MCF 10A (cell line): Measurements from ENCODE around the gene ARHGAP23. TPM values are rescaled to one million over a fixed set of nuclear protein-coding genes. Genes with fewer than 3 reads are reported as not detected.

Experiments used
- BruUV-seq: library from RNA; stranded (reverse); fragments of 400-500 nt; replicated peaks from 2 replicates; lab custom pipeline; 2021; lab: Mats Ljungman, UMichigan
- CTCF ChIA-PET: fragments of 300-600 bp; sonication (Branson Sonifier 250); formaldehyde crosslinking; extraction: SDS; loops from one replicate; lab custom pipeline; 2021; ENCODE audit warnings: antibody characterized with exemption, inconsistent platforms; lab: Yijun Ruan, JAX
- POLR2A ChIA-PET: fragments of 300-600, 350-650 bp; sonication (Branson Sonifier 250); formaldehyde crosslinking; extraction: SDS; loops from one replicate; lab custom pipeline; 2020; ENCODE audit warnings: antibody characterized with exemption, inconsistent platforms; lab: Yijun Ruan, JAX
- DNase-seq: peaks from one replicate; pipeline ENCODE4 v3.0.0-alpha.2; 2018; ENCODE audit not compliant: unreplicated experiment
- H3K27ac Mint-ChIP-seq: one replicate; pipeline ENCODE4 v1.8.0; 2022; ENCODE audit warnings: mild to moderate bottlenecking, low read depth, mixed read lengths; ENCODE audit not compliant: unreplicated experiment
- H3K27me3 Mint-ChIP-seq: one replicate; pipeline ENCODE4 v1.8.0; 2022; ENCODE audit warnings: mixed read lengths; ENCODE audit not compliant: insufficient read depth, unreplicated experiment
- H3K36me3 Mint-ChIP-seq: one replicate; pipeline ENCODE4 v1.8.0; 2022; ENCODE audit warnings: mild to moderate bottlenecking, moderate library complexity, mixed read lengths; ENCODE audit not compliant: insufficient read depth, unreplicated experiment
- H3K4me1 Mint-ChIP-seq: one replicate; pipeline ENCODE4 v1.8.0; 2022; ENCODE audit warnings: mixed read lengths; ENCODE audit not compliant: insufficient read depth, unreplicated experiment
- H3K4me3 Mint-ChIP-seq: one replicate; pipeline ENCODE4 v1.8.0; 2022; ENCODE audit warnings: mild to moderate bottlenecking, moderate library complexity, mixed read lengths; ENCODE audit not compliant: unreplicated experiment
- H3K9me3 Mint-ChIP-seq: one replicate; pipeline ENCODE4 v1.8.0; 2022; ENCODE audit warnings: mixed read lengths; ENCODE audit not compliant: unreplicated experiment
- CTCF ChIP-seq: fragments of 200-600 bp; IDR thresholded peaks from one replicate; pipeline ENCODE4 v1.8.0; 2022; ENCODE audit warnings: antibody characterized with exemption, mild to moderate bottlenecking; ENCODE audit not compliant: unreplicated experiment
- intact Hi-C: fragments of 100-400 bp; cut with micrococcal nuclease; formaldehyde crosslinking; loops from 2 replicates; pipeline ENCODE4 v1.14.1; 2022
- total RNA-seq: library from RNA; stranded (reverse); gene quantifications from 2 replicates; pipeline ENCODE4 v1.2.3, GENCODE V29; 2022

Gene ARHGAP23
- total RNA-seq, 1 experiment from 2014 or later = 23.2 TPM

DNA sequence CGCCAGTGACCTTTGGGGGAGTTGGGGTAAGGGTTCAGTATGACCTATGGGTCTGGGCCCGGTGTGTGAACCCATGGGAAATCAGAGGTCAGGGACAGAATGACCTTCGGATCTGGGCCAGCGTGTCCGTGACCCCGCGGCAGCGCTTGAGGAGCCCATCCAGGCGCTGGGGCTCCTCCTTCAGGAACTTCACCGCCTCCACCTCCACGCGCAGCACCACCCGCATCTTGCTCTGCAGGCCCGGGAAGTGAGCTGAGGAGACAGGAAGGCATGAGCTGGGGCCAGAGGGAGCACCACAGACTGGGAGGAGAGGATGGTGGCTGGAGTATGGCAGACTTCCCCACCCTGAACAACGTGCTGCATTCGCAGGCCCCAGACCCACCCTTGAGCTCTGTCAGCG lies 124.1 kb downstream of the ARHGAP23 start:
- H3K27me3 Mint-ChIP-seq = no peaks in the 10 kb centered on the region
- DNase-seq = no peak
- peaks cover 6% of the 10 kb centered on the region for H3K36me3 Mint-ChIP-seq
- H3K4me1 Mint-ChIP-seq = peaks cover 22% of the 10 kb centered on the region
- H3K27ac Mint-ChIP-seq = no peak overlapping the region
- POLR2A ChIA-PET = interaction anchor here (0.6 to 0.7 kb wide), 2 partner anchors 8 to 1593 kb away, joined by 3 read pairs; no protein-coding TSS in a partner anchor
- no peak overlapping the region for H3K4me3 Mint-ChIP-seq
- CTCF ChIA-PET = interaction anchor here (0.9 to 1.1 kb wide), 2 partner anchors 32 to 122 kb away, joined by 3 to 4 read pairs; partner anchors contain the start of gene EPOP
- intact Hi-C loops = no loop called here
- no peak for TF ChIP-seq CTCF
- no peaks in the 10 kb centered on the region for H3K9me3 Mint-ChIP-seq
- BruUV-seq = no TSS peak

GRCh38 chr17:38554430-38555350 lies 126.4 kb downstream of the ARHGAP23 start:
- Mint-ChIP-seq H3K9me3 (no peaks in the 10 kb centered on the region), H3K27ac (no peak overlapping the region), H3K36me3 (peaks cover 6% of the 10 kb centered on the region), H3K4me3 (no peak overlapping the region), H3K27me3 (no peaks in the 10 kb centered on the region), H3K4me1 (peaks cover 37% of the 10 kb centered on the region)
- no TSS peak for BruUV-seq
- intact Hi-C loops = no loop called here
- no peak for TF ChIP-seq CTCF
- ChIA-PET CTCF (interaction anchor here (0.5 to 2.4 kb wide), 11 partner anchors 14 to 180 kb away, joined by 3 to 7 read pairs (median 3); no protein-coding TSS in a partner anchor), POLR2A (interaction anchor here (0.6 to 1.0 kb wide), 3 partner anchors 114 to 1861 kb away, joined by 3 read pairs; no protein-coding TSS in a partner anchor)
- DNase-seq = peak; percentile 72

- intact Hi-C loops = no loop called here
These were observed 128.0 kb downstream of the ARHGAP23 start for GRCh38 chr17:38556239-38556638.

More at GRCh38 chr17:38556239-38556638, 128.0 kb downstream of the ARHGAP23 start:
- no peak for DNase-seq
- Mint-ChIP-seq H3K27ac (no peak overlapping the region), H3K9me3 (no peaks in the 10 kb centered on the region), H3K36me3 (peaks cover 6% of the 10 kb centered on the region), H3K27me3 (no peaks in the 10 kb centered on the region), H3K4me1 (peaks cover 27% of the 10 kb centered on the region), H3K4me3 (no peak overlapping the region)
- no peak for TF ChIP-seq CTCF
- ChIA-PET POLR2A (interaction anchor here (0.7 kb wide), 1 partner anchor 18 kb away, joined by 4 read pairs; no protein-coding TSS in a partner anchor), CTCF (interaction anchor here (0.6 to 3.1 kb wide), 6 partner anchors 24 to 180 kb away, joined by 3 to 12 read pairs (median 4); no protein-coding TSS in a partner anchor)
- BruUV-seq = no TSS peak
